SK-N-SH (cell line): ENCODE results near the gene TCAF1.

ENCODE experiments used
- CHD2 ChIP-seq: fragments of 150-350 bp; IDR thresholded peaks from 2 replicates; pipeline ENCODE4 v1.6.1; 2018; ENCODE audit warnings: low read length; ENCODE audit not compliant: partially characterized antibody
- EP300 ChIP-seq, 2 experiments: IDR thresholded peaks; 2 replicates each; pipeline versions ENCODE4 v1.4.0 to v1.6.1; 2012; ENCODE audit warnings: borderline replicate concordance in 1 of 2, low read depth in 1 of 2, low read length in 1 of 2
- EZH2phosphoT487 ChIP-seq: fragments of 200-600 bp; sonication (generic); IDR thresholded peaks from 2 replicates; pipeline ENCODE4 v1.6.1; 2017; ENCODE audit warnings: low read depth, mixed run types, mild to moderate bottlenecking, antibody characterized with exemption, moderate library complexity, borderline replicate concordance
- FOXJ3 ChIP-seq: sonication (generic); formaldehyde crosslinking; IDR thresholded peaks from 2 replicates; pipeline ENCODE4 v1.5.1; 2020; ENCODE audit warnings: mild to moderate bottlenecking, missing genetic modification reagents
- GABPA ChIP-seq: IDR thresholded peaks from 2 replicates; pipeline ENCODE4 v1.4.0; 2012; ENCODE audit warnings: low read depth, mild to moderate bottlenecking
- JUND ChIP-seq: IDR thresholded peaks from 2 replicates; pipeline ENCODE4 v1.4.0; 2012
- POLR2AphosphoS5 ChIP-seq: IDR thresholded peaks from 2 replicates; pipeline ENCODE4 v1.6.1; 2012; ENCODE audit warnings: low read depth, low read length
- YY1 ChIP-seq: IDR thresholded peaks from 2 replicates; pipeline ENCODE4 v1.4.0; 2012; ENCODE audit warnings: low read depth, mild to moderate bottlenecking
- TF ChIP-seq, protein P1 (sequence below): fragments of 200-600 bp; sonication (generic); IDR thresholded peaks from 2 replicates; pipeline ENCODE4 v1.6.1; 2017; ENCODE audit warnings: antibody characterized with exemption, mild to moderate bottlenecking, moderate library complexity
- TF ChIP-seq, protein P2 (sequence below): IDR thresholded peaks from 2 replicates; pipeline ENCODE4 v1.4.0; 2012; ENCODE audit warnings: low read depth, borderline replicate concordance
- TF ChIP-seq, protein P3 (sequence below): fragments of 150-350 bp; IDR thresholded peaks from 2 replicates; pipeline ENCODE4 v1.6.1; 2017; ENCODE audit warnings: antibody characterized with exemption, low read length, low read depth, borderline replicate concordance
- TF ChIP-seq, protein P4 (sequence below): IDR thresholded peaks from 2 replicates; pipeline ENCODE4 v1.6.1; 2012; ENCODE audit warnings: mild to moderate bottlenecking, low read depth, low read length, moderate library complexity
- TF ChIP-seq, protein P5 (sequence below): IDR thresholded peaks from 2 replicates; pipeline ENCODE4 v1.4.0; 2012; ENCODE audit warnings: low read depth

DNA sequence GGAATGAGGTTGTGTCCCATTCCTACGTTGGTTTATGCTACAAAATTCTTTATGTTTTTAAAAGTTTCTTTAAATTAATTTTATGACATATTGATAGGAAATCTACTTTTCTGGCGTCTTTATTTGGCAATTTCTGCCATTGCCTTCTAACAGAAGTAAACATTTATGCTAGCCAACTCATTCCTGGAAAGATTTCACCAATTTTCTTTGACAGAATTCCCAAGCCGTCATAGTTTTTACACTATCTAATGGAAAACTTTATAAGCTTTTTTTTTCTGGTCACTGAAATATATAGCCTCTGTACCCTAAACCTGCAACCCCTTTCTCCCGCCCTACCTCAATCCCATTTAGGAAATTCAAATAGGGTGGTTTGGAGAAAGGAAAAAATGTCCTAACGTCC is 6.1 kb upstream of the TCAF1 start:
- TF ChIP-seq, protein P1, sequence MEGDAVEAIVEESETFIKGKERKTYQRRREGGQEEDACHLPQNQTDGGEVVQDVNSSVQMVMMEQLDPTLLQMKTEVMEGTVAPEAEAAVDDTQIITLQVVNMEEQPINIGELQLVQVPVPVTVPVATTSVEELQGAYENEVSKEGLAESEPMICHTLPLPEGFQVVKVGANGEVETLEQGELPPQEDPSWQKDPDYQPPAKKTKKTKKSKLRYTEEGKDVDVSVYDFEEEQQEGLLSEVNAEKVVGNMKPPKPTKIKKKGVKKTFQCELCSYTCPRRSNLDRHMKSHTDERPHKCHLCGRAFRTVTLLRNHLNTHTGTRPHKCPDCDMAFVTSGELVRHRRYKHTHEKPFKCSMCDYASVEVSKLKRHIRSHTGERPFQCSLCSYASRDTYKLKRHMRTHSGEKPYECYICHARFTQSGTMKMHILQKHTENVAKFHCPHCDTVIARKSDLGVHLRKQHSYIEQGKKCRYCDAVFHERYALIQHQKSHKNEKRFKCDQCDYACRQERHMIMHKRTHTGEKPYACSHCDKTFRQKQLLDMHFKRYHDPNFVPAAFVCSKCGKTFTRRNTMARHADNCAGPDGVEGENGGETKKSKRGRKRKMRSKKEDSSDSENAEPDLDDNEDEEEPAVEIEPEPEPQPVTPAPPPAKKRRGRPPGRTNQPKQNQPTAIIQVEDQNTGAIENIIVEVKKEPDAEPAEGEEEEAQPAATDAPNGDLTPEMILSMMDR = no peak
- TF ChIP-seq, protein P2, sequence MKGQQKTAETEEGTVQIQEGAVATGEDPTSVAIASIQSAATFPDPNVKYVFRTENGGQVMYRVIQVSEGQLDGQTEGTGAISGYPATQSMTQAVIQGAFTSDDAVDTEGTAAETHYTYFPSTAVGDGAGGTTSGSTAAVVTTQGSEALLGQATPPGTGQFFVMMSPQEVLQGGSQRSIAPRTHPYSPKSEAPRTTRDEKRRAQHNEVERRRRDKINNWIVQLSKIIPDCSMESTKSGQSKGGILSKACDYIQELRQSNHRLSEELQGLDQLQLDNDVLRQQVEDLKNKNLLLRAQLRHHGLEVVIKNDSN = no peak
- no peak for TF ChIP-seq JUND
- no peak for TF ChIP-seq FOXJ3 (CRISPR knock-in tag)
- TF ChIP-seq CHD2 = no peak
- TF ChIP-seq EP300 (IDR thresholded peaks at IDR 0.05; ENCODE audit: borderline replicate concordance in 1 of 2, low read depth in 1 of 2, low read length in 1 of 2) = no peak
- TF ChIP-seq, protein P3, sequence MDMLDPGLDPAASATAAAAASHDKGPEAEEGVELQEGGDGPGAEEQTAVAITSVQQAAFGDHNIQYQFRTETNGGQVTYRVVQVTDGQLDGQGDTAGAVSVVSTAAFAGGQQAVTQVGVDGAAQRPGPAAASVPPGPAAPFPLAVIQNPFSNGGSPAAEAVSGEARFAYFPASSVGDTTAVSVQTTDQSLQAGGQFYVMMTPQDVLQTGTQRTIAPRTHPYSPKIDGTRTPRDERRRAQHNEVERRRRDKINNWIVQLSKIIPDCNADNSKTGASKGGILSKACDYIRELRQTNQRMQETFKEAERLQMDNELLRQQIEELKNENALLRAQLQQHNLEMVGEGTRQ = no peak
- TF ChIP-seq YY1 = no peak
- TF ChIP-seq EZH2phosphoT487 = no peak
- TF ChIP-seq, protein P4, sequence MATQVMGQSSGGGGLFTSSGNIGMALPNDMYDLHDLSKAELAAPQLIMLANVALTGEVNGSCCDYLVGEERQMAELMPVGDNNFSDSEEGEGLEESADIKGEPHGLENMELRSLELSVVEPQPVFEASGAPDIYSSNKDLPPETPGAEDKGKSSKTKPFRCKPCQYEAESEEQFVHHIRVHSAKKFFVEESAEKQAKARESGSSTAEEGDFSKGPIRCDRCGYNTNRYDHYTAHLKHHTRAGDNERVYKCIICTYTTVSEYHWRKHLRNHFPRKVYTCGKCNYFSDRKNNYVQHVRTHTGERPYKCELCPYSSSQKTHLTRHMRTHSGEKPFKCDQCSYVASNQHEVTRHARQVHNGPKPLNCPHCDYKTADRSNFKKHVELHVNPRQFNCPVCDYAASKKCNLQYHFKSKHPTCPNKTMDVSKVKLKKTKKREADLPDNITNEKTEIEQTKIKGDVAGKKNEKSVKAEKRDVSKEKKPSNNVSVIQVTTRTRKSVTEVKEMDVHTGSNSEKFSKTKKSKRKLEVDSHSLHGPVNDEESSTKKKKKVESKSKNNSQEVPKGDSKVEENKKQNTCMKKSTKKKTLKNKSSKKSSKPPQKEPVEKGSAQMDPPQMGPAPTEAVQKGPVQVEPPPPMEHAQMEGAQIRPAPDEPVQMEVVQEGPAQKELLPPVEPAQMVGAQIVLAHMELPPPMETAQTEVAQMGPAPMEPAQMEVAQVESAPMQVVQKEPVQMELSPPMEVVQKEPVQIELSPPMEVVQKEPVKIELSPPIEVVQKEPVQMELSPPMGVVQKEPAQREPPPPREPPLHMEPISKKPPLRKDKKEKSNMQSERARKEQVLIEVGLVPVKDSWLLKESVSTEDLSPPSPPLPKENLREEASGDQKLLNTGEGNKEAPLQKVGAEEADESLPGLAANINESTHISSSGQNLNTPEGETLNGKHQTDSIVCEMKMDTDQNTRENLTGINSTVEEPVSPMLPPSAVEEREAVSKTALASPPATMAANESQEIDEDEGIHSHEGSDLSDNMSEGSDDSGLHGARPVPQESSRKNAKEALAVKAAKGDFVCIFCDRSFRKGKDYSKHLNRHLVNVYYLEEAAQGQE = no peak
- TF ChIP-seq, protein P5, sequence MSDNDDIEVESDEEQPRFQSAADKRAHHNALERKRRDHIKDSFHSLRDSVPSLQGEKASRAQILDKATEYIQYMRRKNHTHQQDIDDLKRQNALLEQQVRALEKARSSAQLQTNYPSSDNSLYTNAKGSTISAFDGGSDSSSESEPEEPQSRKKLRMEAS = no peak
- TF ChIP-seq GABPA = no peak
- no peak for TF ChIP-seq POLR2AphosphoS5
